GM12865 (cell line): Measurements from ENCODE around the gene ZMYM2.
"Not testable (repeated sequence)": the region's sequence is repeated elsewhere in the genome, so short reads cannot be mapped to it uniquely, and the experiment has no call there.

Source experiments
- DNase-seq: peaks from one replicate; pipeline ENCODE4 v3.0.0; 2010; ENCODE audit warnings: low read depth
- H3K4me3 ChIP-seq: 2 replicates; pipeline ENCODE4 v1.5.1; 2011; ENCODE audit warnings: mild to moderate bottlenecking, low read depth, low read length, control low read depth
- CTCF ChIP-seq: IDR thresholded peaks from 2 replicates; pipeline ENCODE4 v1.5.1; 2011; ENCODE audit warnings: low read length, control low read depth, low read depth, inconsistent platforms; ENCODE audit not compliant: insufficient read depth; ENCODE audit errors: missing control alignments

ZMYM2 gene

GRCh38 chr13:19961924-19962323 is 3.4 kb downstream of the ZMYM2 start:
- DNase-seq = no peak
- TF ChIP-seq CTCF = no peak
- no peak overlapping the region for H3K4me3 ChIP-seq

- no peak for TF ChIP-seq CTCF
- H3K4me3 ChIP-seq = no peak overlapping the region
These were observed 4.4 kb downstream of the ZMYM2 start for GRCh38 chr13:19962894-19963293.

GRCh38 chr13:19967621-19968020 is 9.1 kb downstream of the ZMYM2 start:
- TF ChIP-seq CTCF = no peak
- peak; percentile 66 for DNase-seq
- no peak overlapping the region for H3K4me3 ChIP-seq

More at GRCh38 chr13:19962894-19963293, 4.4 kb downstream of the ZMYM2 start:
- no peak for DNase-seq

- not testable (repeated sequence) for H3K4me3 ChIP-seq, DNase-seq
These were observed 16.0 kb downstream of the ZMYM2 start for GRCh38 chr13:19974498-19975009.

GRCh38 chr13:19978831-19979437 is 20.4 kb downstream of the ZMYM2 start:
- no peak for TF ChIP-seq CTCF
- DNase-seq = no peak
- H3K4me3 ChIP-seq = no peak overlapping the region

GRCh38 chr13:19981685-19982238 is 23.2 kb downstream of the ZMYM2 start:
- TF ChIP-seq CTCF = no peak
- H3K4me3 ChIP-seq = no peak overlapping the region
- no peak for DNase-seq

GRCh38 chr13:19982447-19983043 is 24.0 kb downstream of the ZMYM2 start:
- peak; percentile 16 for DNase-seq
- TF ChIP-seq CTCF = no peak
- H3K4me3 ChIP-seq = no peak overlapping the region
